MCF 10A (cell line): ENCODE data around the gene MRPS22. TPM values are rescaled to one million over a fixed set of nuclear protein-coding genes. Genes with fewer than 3 reads are reported as not detected.

Source experiments
- BruUV-seq: library from RNA; stranded (reverse); fragments of 400-500 nt; replicated peaks from 2 replicates; lab custom pipeline; 2021; lab: Mats Ljungman, UMichigan
- CTCF ChIA-PET: fragments of 300-600 bp; sonication (Branson Sonifier 250); formaldehyde crosslinking; extraction: SDS; loops from one replicate; lab custom pipeline; 2021; ENCODE audit warnings: antibody characterized with exemption, inconsistent platforms; lab: Yijun Ruan, JAX
- POLR2A ChIA-PET: fragments of 300-600, 350-650 bp; sonication (Branson Sonifier 250); formaldehyde crosslinking; extraction: SDS; loops from one replicate; lab custom pipeline; 2020; ENCODE audit warnings: antibody characterized with exemption, inconsistent platforms; lab: Yijun Ruan, JAX
- DNase-seq: peaks from one replicate; pipeline ENCODE4 v3.0.0-alpha.2; 2018; ENCODE audit not compliant: unreplicated experiment
- H3K27ac Mint-ChIP-seq: one replicate; pipeline ENCODE4 v1.8.0; 2022; ENCODE audit warnings: mild to moderate bottlenecking, low read depth, mixed read lengths; ENCODE audit not compliant: unreplicated experiment
- H3K27me3 Mint-ChIP-seq: one replicate; pipeline ENCODE4 v1.8.0; 2022; ENCODE audit warnings: mixed read lengths; ENCODE audit not compliant: insufficient read depth, unreplicated experiment
- H3K36me3 Mint-ChIP-seq: one replicate; pipeline ENCODE4 v1.8.0; 2022; ENCODE audit warnings: mild to moderate bottlenecking, moderate library complexity, mixed read lengths; ENCODE audit not compliant: insufficient read depth, unreplicated experiment
- H3K4me1 Mint-ChIP-seq: one replicate; pipeline ENCODE4 v1.8.0; 2022; ENCODE audit warnings: mixed read lengths; ENCODE audit not compliant: insufficient read depth, unreplicated experiment
- H3K4me3 Mint-ChIP-seq: one replicate; pipeline ENCODE4 v1.8.0; 2022; ENCODE audit warnings: mild to moderate bottlenecking, moderate library complexity, mixed read lengths; ENCODE audit not compliant: unreplicated experiment
- H3K9me3 Mint-ChIP-seq: one replicate; pipeline ENCODE4 v1.8.0; 2022; ENCODE audit warnings: mixed read lengths; ENCODE audit not compliant: unreplicated experiment
- CTCF ChIP-seq: fragments of 200-600 bp; IDR thresholded peaks from one replicate; pipeline ENCODE4 v1.8.0; 2022; ENCODE audit warnings: antibody characterized with exemption, mild to moderate bottlenecking; ENCODE audit not compliant: unreplicated experiment
- intact Hi-C: fragments of 100-400 bp; cut with micrococcal nuclease; formaldehyde crosslinking; loops from 2 replicates; pipeline ENCODE4 v1.14.1; 2022
- total RNA-seq: library from RNA; stranded (reverse); gene quantifications from 2 replicates; pipeline ENCODE4 v1.2.3, GENCODE V29; 2022

The MRPS22 gene
- total RNA-seq, 1 experiment from 2014 or later, result 65.0 TPM

DNA sequence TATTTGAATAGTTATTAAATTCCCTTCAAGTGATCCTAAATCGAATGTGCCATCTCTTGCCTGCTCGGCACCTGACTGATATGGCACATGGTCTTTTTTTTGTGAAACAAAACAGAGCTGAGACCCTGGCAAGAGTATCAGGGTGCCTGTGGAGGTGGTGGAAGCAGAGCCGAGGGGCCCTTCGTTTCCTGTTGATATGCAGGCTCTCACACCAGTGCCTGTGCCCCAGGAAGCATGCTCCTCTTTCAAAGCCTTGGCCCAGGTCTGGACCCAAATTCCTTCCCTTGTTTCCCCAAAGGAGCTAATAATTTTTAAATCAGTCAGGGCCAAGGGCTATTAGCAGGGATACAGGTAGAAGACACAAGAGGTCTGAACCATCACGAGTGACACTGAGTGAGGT is 21.5 kb upstream of the MRPS22 start:
- intact Hi-C loops, result loop anchor here (10.0 kb wide), 1 partner anchor 628 kb away; no protein-coding TSS in a partner anchor
- POLR2A ChIA-PET, result no interaction called here

GRCh38 chr3:139323146-139323545 is 20.7 kb upstream of the MRPS22 start:
- no peak for TF ChIP-seq CTCF
- H3K36me3 Mint-ChIP-seq, result no peaks in the 10 kb centered on the region
- no peaks in the 10 kb centered on the region for H3K27me3 Mint-ChIP-seq
- ChIA-PET CTCF (interaction anchor here (0.6 to 1.0 kb wide), 4 partner anchors 141 to 381 kb away, joined by 3 to 6 read pairs (median 4); no protein-coding TSS in a partner anchor), POLR2A (no interaction called here)
- no peaks in the 10 kb centered on the region for H3K9me3 Mint-ChIP-seq
- no peak overlapping the region for H3K27ac Mint-ChIP-seq
- intact Hi-C loops, result loop anchor here (10.0 kb wide), 1 partner anchor 628 kb away; no protein-coding TSS in a partner anchor
- H3K4me1 Mint-ChIP-seq, result peaks cover 8% of the 10 kb centered on the region
- no peak overlapping the region for H3K4me3 Mint-ChIP-seq
- no TSS peak for BruUV-seq
- DNase-seq, result no peak

More for the DNA sequence above, 21.5 kb upstream of the MRPS22 start:
- no peak for TF ChIP-seq CTCF
- BruUV-seq, result no TSS peak
- no peak overlapping the region for H3K4me3 Mint-ChIP-seq
- no peaks in the 10 kb centered on the region for H3K9me3 Mint-ChIP-seq
- H3K4me1 Mint-ChIP-seq, result peaks cover 16% of the 10 kb centered on the region
- CTCF ChIA-PET, result interaction anchor here (0.6 to 1.5 kb wide), 5 partner anchors 9 to 905 kb away, joined by 3 to 6 read pairs (median 4); no protein-coding TSS in a partner anchor
- H3K27me3 Mint-ChIP-seq, result no peaks in the 10 kb centered on the region
- no peaks in the 10 kb centered on the region for H3K36me3 Mint-ChIP-seq
- DNase-seq, result no peak
- no peak overlapping the region for H3K27ac Mint-ChIP-seq

- Mint-ChIP-seq H3K27me3 (no peaks in the 10 kb centered on the region), H3K4me1 (peaks cover 6% of the 10 kb centered on the region), H3K9me3 (no peaks in the 10 kb centered on the region), H3K4me3 (no peak overlapping the region), H3K27ac (no peak overlapping the region), H3K36me3 (no peaks in the 10 kb centered on the region)
- intact Hi-C loops, result loop anchor here (10.0 kb wide), 1 partner anchor 630 kb away; no protein-coding TSS in a partner anchor
- no TSS peak for BruUV-seq
- ChIA-PET POLR2A (no interaction called here), CTCF (interaction anchor here (2.5 to 2.9 kb wide), 2 partner anchors 213 to 388 kb away, joined by 9 to 22 read pairs; no protein-coding TSS in a partner anchor)
- TF ChIP-seq CTCF, result no peak
- no peak for DNase-seq
These were observed 19.4 kb upstream of the MRPS22 start for GRCh38 chr3:139324456-139324855.

- no peaks in the 10 kb centered on the region for H3K9me3 Mint-ChIP-seq
- POLR2A ChIA-PET, result interaction anchor here (0.6 kb wide), 1 partner anchor 653 kb away, joined by 4 read pairs; no protein-coding TSS in a partner anchor
- H3K4me3 Mint-ChIP-seq, result no peak overlapping the region
- no peak overlapping the region for H3K27ac Mint-ChIP-seq
- no peak for DNase-seq
- no peaks in the 10 kb centered on the region for H3K36me3 Mint-ChIP-seq
- BruUV-seq, result no TSS peak
- intact Hi-C loops, result loop anchor here (10.0 kb wide), 1 partner anchor 631 kb away; no protein-coding TSS in a partner anchor
- TF ChIP-seq CTCF, result no peak
- peaks cover 10% of the 10 kb centered on the region for H3K27me3 Mint-ChIP-seq
- CTCF ChIA-PET, result interaction anchor here (0.6 to 2.9 kb wide), 3 partner anchors 214 to 1380 kb away, joined by 3 to 22 read pairs (median 9); no protein-coding TSS in a partner anchor
- peaks cover 8% of the 10 kb centered on the region for H3K4me1 Mint-ChIP-seq
These were observed 18.3 kb upstream of the MRPS22 start for GRCh38 chr3:139325551-139325950.
